B cell (primary cell): Measurements from ENCODE around the gene ATP8A2. TPM values are rescaled to one million over a fixed set of nuclear protein-coding genes. Genes with fewer than 3 reads are reported as not detected.

Source experiments
- ATAC-seq: fragments of 200-7000 bp; cut with Tn5 transposase; one replicate; pipeline ENCODE4 v1.10.0; 2021; ENCODE audit warnings: low read depth, mild to moderate bottlenecking, moderate number of reproducible peaks, moderate library complexity
- CTCF ChIA-PET: fragments of 350-600 bp; sonication (Branson Sonifier 250); formaldehyde crosslinking; loops from one replicate; lab custom pipeline; 2021; ENCODE audit warnings: antibody characterized with exemption, inconsistent platforms; lab: Charles Lee
- POLR2A ChIA-PET: fragments of 350-600 bp; sonication (Branson Sonifier 250); formaldehyde crosslinking; loops from one replicate; lab custom pipeline; 2021; ENCODE audit warnings: antibody characterized with exemption; lab: Charles Lee
- DNase-seq: peaks from one replicate; pipeline ENCODE4 v3.0.0; 2013
- H2AFZ ChIP-seq: 2 replicates; pipeline ENCODE4 v1.6.1; 2012; ENCODE audit warnings: mild to moderate bottlenecking, low read depth, low read length; ENCODE audit not compliant: insufficient read depth, poor library complexity, severe bottlenecking
- H3K27ac ChIP-seq, 2 donors: 1 replicate in 1 of 2; 2 replicates in 1 of 2; pipeline ENCODE4 v1.5.1; 2012 to 2013; ENCODE audit warnings: low read length in 2 of 2, mild to moderate bottlenecking in 2 of 2, moderate library complexity in 1 of 2
- H3K27me3 ChIP-seq, 4 experiments: fragments of 200-600 bp in 1 of 4; sonication (generic) in 1 of 4; replicated peaks in 1 of 4; 1 replicate in 2 of 4; 2 replicates in 2 of 4; pipeline versions ENCODE4 v1.6.1 to v1.7.0; 2013 to 2016; ENCODE audit warnings: low read length in 3 of 4, mild to moderate bottlenecking in 2 of 4, mixed read lengths in 1 of 4, moderate library complexity in 1 of 4; ENCODE audit not compliant: insufficient read depth in 4 of 4, control insufficient read depth in 3 of 4; ENCODE audit errors: control extremely low read depth in 1 of 4
- H3K36me3 ChIP-seq, 2 experiments: replicated peaks in 1 of 2; 1 replicate in 1 of 2; 2 replicates in 1 of 2; pipeline versions ENCODE4 v1.6.1 to v1.7.1; 2013; ENCODE audit warnings: low read length in 1 of 2; ENCODE audit not compliant: insufficient read depth in 2 of 2, control insufficient read depth in 1 of 2; ENCODE audit errors: control extremely low read depth in 1 of 2, extremely low read depth in 1 of 2
- H3K4me1 ChIP-seq, 2 donors: fragments of 200-600 bp in 1 of 2; sonication (generic) in 1 of 2; 1 replicate in 1 of 2; 2 replicates in 1 of 2; pipeline versions ENCODE4 v1.5.1 to v1.6.1; 2013 to 2017; ENCODE audit warnings: low read length in 2 of 2; ENCODE audit not compliant: control insufficient read depth in 2 of 2, insufficient read depth in 2 of 2
- H3K4me2 ChIP-seq: replicated peaks from 2 replicates; pipeline ENCODE3; 2012; ENCODE audit warnings: mild to moderate bottlenecking, low read depth, low read length; ENCODE audit not compliant: poor library complexity, severe bottlenecking
- H3K4me3 ChIP-seq, 5 experiments: fragments of 200-600 bp in 1 of 5; sonication (generic) in 1 of 5; 1 replicate in 3 of 5; 2 replicates in 2 of 5; pipeline versions ENCODE4 v1.5.1 to v1.7.0; 2011 to 2016; ENCODE audit warnings: low read length in 4 of 5, mild to moderate bottlenecking in 4 of 5, low read depth in 2 of 5, control low read depth in 1 of 5, moderate library complexity in 1 of 5; ENCODE audit not compliant: insufficient read depth in 1 of 5; ENCODE audit errors: control extremely low read depth in 1 of 5, extremely low read depth in 1 of 5
- H3K79me2 ChIP-seq: fragments of 200-600 bp; sonication (generic); one replicate; pipeline ENCODE4 v1.6.0; 2016; ENCODE audit warnings: low read length; ENCODE audit not compliant: control insufficient read depth, insufficient read depth
- H3K9ac ChIP-seq: fragments of 200-600 bp; sonication (generic); 2 replicates; pipeline ENCODE4 v1.6.1; 2017; ENCODE audit warnings: mild to moderate bottlenecking, low read length, moderate library complexity
- H3K9me3 ChIP-seq, 3 donors: one replicate each; pipeline versions ENCODE4 v1.6.1 to v1.7.1; 2013; ENCODE audit warnings: low read length in 2 of 3; ENCODE audit not compliant: control insufficient read depth in 2 of 3, insufficient read depth in 1 of 3; ENCODE audit errors: control extremely low read depth in 1 of 3
- H4K20me1 ChIP-seq: 2 replicates; pipeline ENCODE4 v1.6.0; 2012; ENCODE audit warnings: mild to moderate bottlenecking, low read length; ENCODE audit not compliant: insufficient read depth, control insufficient read depth, poor library complexity, severe bottlenecking
- H3K27ac Mint-ChIP-seq: one replicate; pipeline ENCODE4 v1.8.0; 2021; ENCODE audit warnings: mixed read lengths
- H3K27me3 Mint-ChIP-seq: one replicate; pipeline ENCODE4 v1.8.0; 2021; ENCODE audit warnings: mixed read lengths
- H3K4me1 Mint-ChIP-seq: one replicate; pipeline ENCODE4 v1.8.0; 2021; ENCODE audit warnings: mixed read lengths
- H3K4me3 Mint-ChIP-seq: one replicate; pipeline ENCODE4 v1.8.0; 2021; ENCODE audit warnings: mixed read lengths
- H3K9me3 Mint-ChIP-seq: one replicate; pipeline ENCODE4 v1.8.0; 2022; ENCODE audit warnings: mixed read lengths; ENCODE audit not compliant: insufficient read depth
- EZH2 ChIP-seq: IDR thresholded peaks from 2 replicates; pipeline ENCODE4 v1.6.1; 2012; ENCODE audit warnings: borderline replicate concordance, low read depth, mild to moderate bottlenecking, moderate library complexity, low read length; ENCODE audit not compliant: insufficient read depth, poor library complexity, severe bottlenecking
- WGBS: methylation state at CpG from one replicate; pipeline ENCODE4 v1.1.5; 2013; ENCODE audit warnings: missing lambda C conversion rate; ENCODE audit not compliant: insufficient coverage; 5-methylcytosine and 5-hydroxymethylcytosine counted together
- intact Hi-C: fragments of 100-400 bp; cut with micrococcal nuclease; formaldehyde crosslinking; loops from one replicate; pipeline ENCODE4 v1.10.0; 2022
- polyA plus RNA-seq: library from polyadenylated mRNA; depleted of rRNA; stranded (reverse); fragments of >200 nt; gene quantifications from 2 replicates; pipeline ENCODE4 v1.2.3, GENCODE V29; 2012
- total RNA-seq, 2 donors: library from RNA; stranded (reverse); fragments of 120-200 nt in 1 of 2; gene quantifications; 1 replicate in 1 of 2; 2 replicates in 1 of 2; pipeline versions ENCODE4 v1.2.3 to v1.2.4, GENCODE V29; 2013 to 2022
- TF ChIP-seq, protein P1 (sequence below): fragments of 200-600 bp; IDR thresholded peaks from one replicate; pipeline ENCODE4 v1.8.0; 2022; ENCODE audit warnings: antibody characterized with exemption, mild to moderate bottlenecking

Gene ATP8A2
- total and polyA plus RNA-seq, 2 donors (not counting 1 experiment from before 2014, with no cell fraction given), result not detected

DNA sequence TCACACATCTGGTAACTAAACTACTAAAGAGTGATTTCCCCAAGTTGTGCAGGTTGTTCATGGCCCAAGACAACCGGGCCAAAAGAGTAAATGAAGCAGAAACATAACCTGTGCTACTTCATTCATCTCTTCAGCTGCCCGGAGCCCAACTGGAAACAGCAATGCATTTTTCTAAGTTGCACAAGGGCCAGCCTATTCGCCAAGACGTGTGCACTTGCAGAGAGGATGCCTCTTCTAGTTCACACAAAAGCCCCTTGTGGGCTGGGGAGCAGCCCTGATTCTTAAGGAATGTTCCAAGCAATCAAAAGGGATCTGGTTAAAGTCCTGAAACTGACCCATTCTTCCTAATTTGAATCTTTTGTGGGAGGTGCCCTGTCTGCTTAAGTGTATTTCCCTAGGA is 404.2 kb downstream of the ATP8A2 start:
- ChIA-PET POLR2A (no interaction called here), CTCF (no interaction called here)
- Mint-ChIP-seq H3K27ac (no peak overlapping the region), H3K9me3 (no peaks in the 10 kb centered on the region), H3K27me3 (peaks cover 6% of the 10 kb centered on the region), H3K4me3 (no peak overlapping the region), H3K4me1 (peaks cover 11% of the 10 kb centered on the region)
- Histone ChIP-seq H2AFZ (no peak overlapping the region), H3K4me1 (no peaks in the 10 kb centered on the region), H3K79me2 (no peaks in the 10 kb centered on the region), H4K20me1 (no peaks in the 10 kb centered on the region), H3K9ac (no peak overlapping the region), H3K27me3 (no peaks in the 10 kb centered on the region), H3K27ac (no peak overlapping the region), H3K4me2 (no peak overlapping the region), H3K4me3 (no peak overlapping the region), H3K36me3 (no peaks in the 10 kb centered on the region), H3K9me3 (no peaks in the 10 kb centered on the region)
- 93% methylated on average over 3 of the region's 4 CpGs for WGBS
- TF ChIP-seq EZH2, result no peak
- TF ChIP-seq, protein P1, sequence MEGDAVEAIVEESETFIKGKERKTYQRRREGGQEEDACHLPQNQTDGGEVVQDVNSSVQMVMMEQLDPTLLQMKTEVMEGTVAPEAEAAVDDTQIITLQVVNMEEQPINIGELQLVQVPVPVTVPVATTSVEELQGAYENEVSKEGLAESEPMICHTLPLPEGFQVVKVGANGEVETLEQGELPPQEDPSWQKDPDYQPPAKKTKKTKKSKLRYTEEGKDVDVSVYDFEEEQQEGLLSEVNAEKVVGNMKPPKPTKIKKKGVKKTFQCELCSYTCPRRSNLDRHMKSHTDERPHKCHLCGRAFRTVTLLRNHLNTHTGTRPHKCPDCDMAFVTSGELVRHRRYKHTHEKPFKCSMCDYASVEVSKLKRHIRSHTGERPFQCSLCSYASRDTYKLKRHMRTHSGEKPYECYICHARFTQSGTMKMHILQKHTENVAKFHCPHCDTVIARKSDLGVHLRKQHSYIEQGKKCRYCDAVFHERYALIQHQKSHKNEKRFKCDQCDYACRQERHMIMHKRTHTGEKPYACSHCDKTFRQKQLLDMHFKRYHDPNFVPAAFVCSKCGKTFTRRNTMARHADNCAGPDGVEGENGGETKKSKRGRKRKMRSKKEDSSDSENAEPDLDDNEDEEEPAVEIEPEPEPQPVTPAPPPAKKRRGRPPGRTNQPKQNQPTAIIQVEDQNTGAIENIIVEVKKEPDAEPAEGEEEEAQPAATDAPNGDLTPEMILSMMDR, result no peak
- intact Hi-C loops, result no loop called here
- no peak for ATAC-seq
- no peak for DNase-seq

DNA sequence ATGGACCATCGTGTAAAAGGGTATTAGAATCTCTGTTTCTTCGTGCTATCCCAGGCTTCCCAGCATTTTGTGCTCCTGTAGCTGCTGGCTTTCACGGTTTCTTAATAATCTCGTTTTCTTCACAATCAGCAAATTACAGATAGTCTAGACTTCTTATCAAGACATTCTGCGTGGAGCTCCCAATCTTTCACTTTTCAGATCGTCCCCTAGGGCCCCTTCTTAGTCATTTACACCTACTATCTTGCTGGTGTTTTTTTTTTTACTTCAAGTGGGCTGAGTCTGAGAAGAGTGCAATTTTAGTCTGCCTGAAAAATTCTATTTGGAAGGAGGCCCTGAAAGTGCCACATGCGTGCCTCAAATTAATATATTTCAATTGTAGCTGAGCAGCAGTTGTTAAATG is 404.9 kb downstream of the ATP8A2 start:
- TF ChIP-seq, protein P1, result no peak
- TF ChIP-seq EZH2, result no peak
- no peak overlapping the region for H3K27ac Mint-ChIP-seq

More for the DNA sequence above, 404.9 kb downstream of the ATP8A2 start:
- H2AFZ ChIP-seq, result no peak overlapping the region
- H3K4me3 ChIP-seq, result no peak overlapping the region
- no peak for ATAC-seq
- no peaks in the 10 kb centered on the region for H3K27me3 ChIP-seq
- H3K9me3 ChIP-seq, result no peaks in the 10 kb centered on the region
- H4K20me1 ChIP-seq, result no peaks in the 10 kb centered on the region
- no peaks in the 10 kb centered on the region for H3K79me2 ChIP-seq
- no peak for DNase-seq
- peaks cover 11% of the 10 kb centered on the region for H3K4me1 Mint-ChIP-seq
- 90% methylated on average over 4 of the region's 7 CpGs for WGBS
- H3K27ac ChIP-seq, result no peak overlapping the region
- no peak overlapping the region for H3K4me2 ChIP-seq
- H3K9ac ChIP-seq, result no peak overlapping the region
- H3K4me3 Mint-ChIP-seq, result no peak overlapping the region
- ChIA-PET POLR2A (no interaction called here), CTCF (interaction anchor here (0.7 kb wide), 1 partner anchor 33 kb away, joined by 3 read pairs; no protein-coding TSS in a partner anchor)
- no peaks in the 10 kb centered on the region for H3K4me1 ChIP-seq
- H3K9me3 Mint-ChIP-seq, result no peaks in the 10 kb centered on the region
- no peaks in the 10 kb centered on the region for H3K36me3 ChIP-seq
- peaks cover 6% of the 10 kb centered on the region for H3K27me3 Mint-ChIP-seq
- intact Hi-C loops, result no loop called here
